ENCODE measurements around the gene ADM.

DNA sequence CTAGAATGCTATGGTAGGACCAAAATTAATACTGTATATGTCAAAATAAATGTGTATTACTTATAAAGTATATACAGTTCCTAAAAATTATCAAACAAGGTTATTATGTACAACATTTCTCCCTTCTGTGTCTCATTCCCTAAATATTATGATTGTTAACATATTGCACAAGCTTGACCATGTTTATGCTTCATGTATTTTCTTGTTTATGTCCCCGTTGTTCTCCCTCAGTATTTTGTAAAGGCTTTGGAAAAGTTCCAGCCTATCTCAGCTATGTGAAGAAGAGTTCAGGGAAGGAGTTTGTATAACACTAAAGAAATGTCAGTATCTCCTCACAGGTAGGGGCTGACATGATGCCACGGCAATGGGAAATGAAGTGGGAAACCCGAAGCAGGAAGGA lies 19.6 kb downstream of the ADM start:
- TF ChIP-seq, protein P1, sequence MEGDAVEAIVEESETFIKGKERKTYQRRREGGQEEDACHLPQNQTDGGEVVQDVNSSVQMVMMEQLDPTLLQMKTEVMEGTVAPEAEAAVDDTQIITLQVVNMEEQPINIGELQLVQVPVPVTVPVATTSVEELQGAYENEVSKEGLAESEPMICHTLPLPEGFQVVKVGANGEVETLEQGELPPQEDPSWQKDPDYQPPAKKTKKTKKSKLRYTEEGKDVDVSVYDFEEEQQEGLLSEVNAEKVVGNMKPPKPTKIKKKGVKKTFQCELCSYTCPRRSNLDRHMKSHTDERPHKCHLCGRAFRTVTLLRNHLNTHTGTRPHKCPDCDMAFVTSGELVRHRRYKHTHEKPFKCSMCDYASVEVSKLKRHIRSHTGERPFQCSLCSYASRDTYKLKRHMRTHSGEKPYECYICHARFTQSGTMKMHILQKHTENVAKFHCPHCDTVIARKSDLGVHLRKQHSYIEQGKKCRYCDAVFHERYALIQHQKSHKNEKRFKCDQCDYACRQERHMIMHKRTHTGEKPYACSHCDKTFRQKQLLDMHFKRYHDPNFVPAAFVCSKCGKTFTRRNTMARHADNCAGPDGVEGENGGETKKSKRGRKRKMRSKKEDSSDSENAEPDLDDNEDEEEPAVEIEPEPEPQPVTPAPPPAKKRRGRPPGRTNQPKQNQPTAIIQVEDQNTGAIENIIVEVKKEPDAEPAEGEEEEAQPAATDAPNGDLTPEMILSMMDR (conservative IDR thresholded peaks at IDR 0.05; ENCODE audit: low read depth in 2 of 2) = no peak
- TF ChIP-seq EZH2 (IDR thresholded peaks at IDR 0.05; ENCODE audit: low read depth, unreplicated experiment) (no peak), CREB1 (CRISPR knock-in tag; IDR thresholded peaks at IDR 0.05; ENCODE audit: low read depth) (no peak), POLR2AphosphoS5 (IDR thresholded peaks at IDR 0.05; ENCODE audit: low read depth) (no peak)
